ENCODE data around the gene LINGO3. TPM values are rescaled to one million over a fixed set of nuclear protein-coding genes. Genes with fewer than 3 reads are reported as not detected.

Gene LINGO3
- total RNA-seq, 1 experiment from 2014 or later, result 1.3 TPM

GRCh38 chr19:2345794-2346663 lies 38.1 kb upstream of the LINGO3 start:
- no peak overlapping the region for H3K4me3 ChIP-seq (ENCODE audit: low read depth, low read length)
- DNase-seq, result no peak
- H3K36me3 ChIP-seq (ENCODE audit: control insufficient read depth, insufficient read depth, low read length), result peaks cover 1% of the 10 kb centered on the region; the same call in 1 of the 2 replicates
- no TSS peak for BruUV-seq (replicated peaks)
- Mint-ChIP-seq H3K27me3 (ENCODE audit: insufficient read depth, unreplicated experiment) (no peaks in the 10 kb centered on the region), H3K9me3 (ENCODE audit: unreplicated experiment) (no peaks in the 10 kb centered on the region), H3K36me3 (ENCODE audit: insufficient read depth, unreplicated experiment) (peaks cover 21% of the 10 kb centered on the region), H3K4me1 (ENCODE audit: low read depth, unreplicated experiment) (peaks cover 8% of the 10 kb centered on the region), H3K27ac (ENCODE audit: unreplicated experiment) (no peak overlapping the region), H3K4me3 (ENCODE audit: unreplicated experiment) (no peak overlapping the region)
- TF ChIP-seq CTCF (IDR thresholded peaks at IDR 0.05; ENCODE audit: insufficient read depth in 1 of 2, low read depth in 1 of 2, low read length in 1 of 2, severe bottlenecking in 1 of 2, unreplicated experiment in 1 of 2), result no peak
- intact Hi-C loops (cut with micrococcal nuclease; ENCODE audit: unreplicated experiment), result no loop called here
- peaks cover 23% of the 10 kb centered on the region for H3K4me1 ChIP-seq
- H3K27me3 ChIP-seq (replicated peaks; ENCODE audit: control insufficient read depth, insufficient read depth, low read length), result no peaks in the 10 kb centered on the region
- ChIA-PET POLR2A (no interaction called here), CTCF (no interaction called here)
- no peaks in the 10 kb centered on the region for H3K9me3 ChIP-seq

- POLR2A ChIA-PET, result no interaction called here
- no peak for DNase-seq
- H3K36me3 ChIP-seq (ENCODE audit: control insufficient read depth, insufficient read depth, low read length), result peaks cover 1% of the 10 kb centered on the region
- no peak for TF ChIP-seq CTCF (IDR thresholded peaks at IDR 0.05; ENCODE audit: insufficient read depth in 1 of 2, low read depth in 1 of 2, low read length in 1 of 2, severe bottlenecking in 1 of 2, unreplicated experiment in 1 of 2)
- H3K9me3 ChIP-seq, result no peaks in the 10 kb centered on the region
- no TSS peak for BruUV-seq (replicated peaks)
- Mint-ChIP-seq H3K4me3 (ENCODE audit: unreplicated experiment) (no peak overlapping the region), H3K27me3 (ENCODE audit: insufficient read depth, unreplicated experiment) (no peaks in the 10 kb centered on the region), H3K27ac (ENCODE audit: unreplicated experiment) (no peak overlapping the region), H3K9me3 (ENCODE audit: unreplicated experiment) (no peaks in the 10 kb centered on the region), H3K4me1 (ENCODE audit: low read depth, unreplicated experiment) (peaks cover 8% of the 10 kb centered on the region), H3K36me3 (ENCODE audit: insufficient read depth, unreplicated experiment) (peaks cover 21% of the 10 kb centered on the region)
- CTCF ChIA-PET, result no interaction called here
- H3K27me3 ChIP-seq (replicated peaks; ENCODE audit: control insufficient read depth, insufficient read depth, low read length), result no peaks in the 10 kb centered on the region
- intact Hi-C loops (cut with micrococcal nuclease; ENCODE audit: unreplicated experiment), result no loop called here
- H3K4me3 ChIP-seq (ENCODE audit: low read depth, low read length), result no peak overlapping the region
- H3K4me1 ChIP-seq, result peaks cover 24% of the 10 kb centered on the region
Observed at GRCh38 chr19:2345076-2345475, 37.1 kb upstream of the LINGO3 start.

GRCh38 chr19:2344381-2344870 lies 36.5 kb upstream of the LINGO3 start:
- POLR2A ChIA-PET, result no interaction called here
- intact Hi-C loops (cut with micrococcal nuclease; ENCODE audit: unreplicated experiment), result no loop called here
- no peak for DNase-seq
- Histone ChIP-seq H3K27me3 (replicated peaks; ENCODE audit: control insufficient read depth, insufficient read depth, low read length) (no peaks in the 10 kb centered on the region), H3K4me1 (peaks cover 24% of the 10 kb centered on the region), H3K4me3 (ENCODE audit: low read depth, low read length) (no peak overlapping the region), H3K36me3 (ENCODE audit: control insufficient read depth, insufficient read depth, low read length) (peaks cover 1% of the 10 kb centered on the region), H3K9me3 (no peaks in the 10 kb centered on the region)
- no peaks in the 10 kb centered on the region for H3K27me3 Mint-ChIP-seq (ENCODE audit: insufficient read depth, unreplicated experiment)
- H3K4me1 Mint-ChIP-seq (ENCODE audit: low read depth, unreplicated experiment), result peaks cover 8% of the 10 kb centered on the region
- CTCF ChIA-PET, result no interaction called here
- TF ChIP-seq CTCF (IDR thresholded peaks at IDR 0.05; ENCODE audit: insufficient read depth in 1 of 2, low read depth in 1 of 2, low read length in 1 of 2, severe bottlenecking in 1 of 2, unreplicated experiment in 1 of 2), result no peak
- H3K9me3 Mint-ChIP-seq (ENCODE audit: unreplicated experiment), result no peaks in the 10 kb centered on the region
- no TSS peak for BruUV-seq (replicated peaks)
- no peak overlapping the region for H3K4me3 Mint-ChIP-seq (ENCODE audit: unreplicated experiment)
- peaks cover 21% of the 10 kb centered on the region for H3K36me3 Mint-ChIP-seq (ENCODE audit: insufficient read depth, unreplicated experiment)
- no peak overlapping the region for H3K27ac Mint-ChIP-seq (ENCODE audit: unreplicated experiment)
